Measurements from ENCODE around the gene ONECUT1. TPM values are rescaled to one million over a fixed set of nuclear protein-coding genes. Genes with fewer than 3 reads are reported as not detected.

The ONECUT1 gene
- total and polyA plus RNA-seq, 10 of the 15 experiments (the other 5 are each of a cell fraction or from before 2014, with no cell fraction given), result 0.28 TPM; not detected in 9

DNA sequence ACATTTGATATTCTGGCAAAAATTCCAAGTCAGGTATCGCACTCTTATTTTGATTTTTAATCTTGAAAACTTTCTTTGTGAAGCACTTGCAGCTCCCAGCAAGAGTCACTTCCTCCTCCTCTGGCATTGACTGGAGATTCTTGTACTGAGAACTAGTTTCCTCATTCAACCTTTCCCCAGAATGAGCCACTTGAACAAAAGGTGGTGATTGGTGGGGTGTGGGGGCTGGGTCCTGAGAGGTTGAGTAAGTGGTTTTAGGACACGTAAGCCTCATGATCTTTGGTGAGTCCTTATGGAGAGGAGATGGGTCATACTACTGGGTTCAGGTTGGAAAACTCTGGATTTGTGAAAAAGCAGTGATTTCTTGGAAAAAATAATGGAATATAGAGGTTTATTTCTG, 32.3 kb upstream of the ONECUT1 start:
- SMC1A ChIA-PET (ENCODE audit: uncharacterized antibody, unreplicated experiment), result no interaction called here
- ATAC-seq (no peak), DNase-seq (ENCODE audit: low read depth, low spot score) (no peak), FAIRE-seq (no peak)
- Histone ChIP-seq H3K27me3 (replicated peaks in 1 of 2; ENCODE audit: control insufficient read depth in 2 of 2, insufficient read depth in 2 of 2, low read length in 1 of 2) (no peaks in the 10 kb centered on the region), H2AFZ (ENCODE audit: control insufficient read depth, low read depth, low read length) (no peak overlapping the region), H3K79me2 (ENCODE audit: control insufficient read depth, insufficient read depth, low read length) (no peaks in the 10 kb centered on the region), H3K27ac (ENCODE audit: control insufficient read depth, insufficient read depth) (no peak overlapping the region), H3K4me2 (ENCODE audit: control insufficient read depth, insufficient read depth) (no peak overlapping the region), H3K4me1 (ENCODE audit: control insufficient read depth, insufficient read depth, low read length) (no peaks in the 10 kb centered on the region), H3K9ac (ENCODE audit: control insufficient read depth, insufficient read depth, low read length) (no peak overlapping the region), H3K9me3 (replicated peaks; ENCODE audit: control insufficient read depth, insufficient read depth, low read length) (no peaks in the 10 kb centered on the region), H3K4me3 (no peak overlapping the region), H4K20me1 (ENCODE audit: control insufficient read depth, insufficient read depth) (no peaks in the 10 kb centered on the region), H3K36me3 (ENCODE audit: control insufficient read depth in 2 of 2, insufficient read depth in 2 of 2, low read length in 1 of 2) (no peaks in the 10 kb centered on the region)
- in situ Hi-C loops (cut with MboI) (no loop called here), intact Hi-C loops (cut with micrococcal nuclease; ENCODE audit: unreplicated experiment) (no loop called here)
- BruUV-seq (replicated peaks), result no TSS peak
- WGBS (ENCODE audit: insufficient coverage, insufficient replicate concordance, low lambda C conversion rate, missing lambda C conversion rate), result 34% methylated on average over 2 of the region's 2 CpGs
- no peak for TF ChIP-seq PML (IDR thresholded peaks at IDR 0.05; ENCODE audit: low read length)
- no peak for TF ChIP-seq ATF7 (IDR thresholded peaks at IDR 0.05; ENCODE audit: low read depth)
- TF ChIP-seq, protein P1, sequence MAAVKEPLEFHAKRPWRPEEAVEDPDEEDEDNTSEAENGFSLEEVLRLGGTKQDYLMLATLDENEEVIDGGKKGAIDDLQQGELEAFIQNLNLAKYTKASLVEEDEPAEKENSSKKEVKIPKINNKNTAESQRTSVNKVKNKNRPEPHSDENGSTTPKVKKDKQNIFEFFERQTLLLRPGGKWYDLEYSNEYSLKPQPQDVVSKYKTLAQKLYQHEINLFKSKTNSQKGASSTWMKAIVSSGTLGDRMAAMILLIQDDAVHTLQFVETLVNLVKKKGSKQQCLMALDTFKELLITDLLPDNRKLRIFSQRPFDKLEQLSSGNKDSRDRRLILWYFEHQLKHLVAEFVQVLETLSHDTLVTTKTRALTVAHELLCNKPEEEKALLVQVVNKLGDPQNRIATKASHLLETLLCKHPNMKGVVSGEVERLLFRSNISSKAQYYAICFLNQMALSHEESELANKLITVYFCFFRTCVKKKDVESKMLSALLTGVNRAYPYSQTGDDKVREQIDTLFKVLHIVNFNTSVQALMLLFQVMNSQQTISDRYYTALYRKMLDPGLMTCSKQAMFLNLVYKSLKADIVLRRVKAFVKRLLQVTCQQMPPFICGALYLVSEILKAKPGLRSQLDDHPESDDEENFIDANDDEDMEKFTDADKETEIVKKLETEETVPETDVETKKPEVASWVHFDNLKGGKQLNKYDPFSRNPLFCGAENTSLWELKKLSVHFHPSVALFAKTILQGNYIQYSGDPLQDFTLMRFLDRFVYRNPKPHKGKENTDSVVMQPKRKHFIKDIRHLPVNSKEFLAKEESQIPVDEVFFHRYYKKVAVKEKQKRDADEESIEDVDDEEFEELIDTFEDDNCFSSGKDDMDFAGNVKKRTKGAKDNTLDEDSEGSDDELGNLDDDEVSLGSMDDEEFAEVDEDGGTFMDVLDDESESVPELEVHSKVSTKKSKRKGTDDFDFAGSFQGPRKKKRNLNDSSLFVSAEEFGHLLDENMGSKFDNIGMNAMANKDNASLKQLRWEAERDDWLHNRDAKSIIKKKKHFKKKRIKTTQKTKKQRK (IDR thresholded peaks at IDR 0.05; ENCODE audit: low read depth, low read length), result no peak
- no peak for TF ChIP-seq RFX5 (IDR thresholded peaks at IDR 0.05; ENCODE audit: low read depth, low read length)
- POLR2A ChIA-PET, result no interaction called here
- CTCF ChIA-PET, result no interaction called here
- RAD21 ChIA-PET (ENCODE audit: unreplicated experiment), result no interaction called here

DNA sequence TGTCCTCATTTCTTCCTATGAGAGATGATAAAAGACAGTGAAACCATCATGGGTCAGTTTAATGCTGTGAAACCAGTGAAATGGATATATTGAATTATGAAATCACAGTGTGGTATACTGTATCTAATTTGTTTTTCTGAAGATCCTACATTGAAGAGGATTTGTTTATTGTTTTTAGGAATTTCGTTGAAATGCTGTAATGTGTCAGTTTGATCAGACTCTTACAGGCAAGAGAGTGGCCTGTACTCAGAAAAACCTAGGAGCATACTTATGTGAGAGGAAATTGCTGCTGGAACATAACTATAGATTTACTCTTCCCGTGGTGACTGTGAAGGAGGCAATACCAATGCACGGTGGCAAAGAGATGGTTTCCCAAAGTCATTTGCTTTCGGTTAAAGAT, 29.1 kb upstream of the ONECUT1 start:
- Histone ChIP-seq H3K4me2 (ENCODE audit: control insufficient read depth, insufficient read depth) (no peak overlapping the region), H3K4me1 (ENCODE audit: control insufficient read depth, insufficient read depth, low read length) (no peaks in the 10 kb centered on the region), H3K79me2 (ENCODE audit: control insufficient read depth, insufficient read depth, low read length) (no peaks in the 10 kb centered on the region), H3K9me3 (replicated peaks; ENCODE audit: control insufficient read depth, insufficient read depth, low read length) (no peaks in the 10 kb centered on the region), H3K27me3 (replicated peaks in 1 of 2; ENCODE audit: control insufficient read depth in 2 of 2, insufficient read depth in 2 of 2, low read length in 1 of 2) (no peaks in the 10 kb centered on the region), H4K20me1 (ENCODE audit: control insufficient read depth, insufficient read depth) (no peaks in the 10 kb centered on the region), H3K4me3 (no peak overlapping the region), H3K27ac (ENCODE audit: control insufficient read depth, insufficient read depth) (no peak overlapping the region), H3K36me3 (ENCODE audit: control insufficient read depth in 2 of 2, insufficient read depth in 2 of 2, low read length in 1 of 2) (no peaks in the 10 kb centered on the region), H2AFZ (ENCODE audit: control insufficient read depth, low read depth, low read length) (no peak overlapping the region), H3K9ac (ENCODE audit: control insufficient read depth, insufficient read depth, low read length) (no peak overlapping the region)
- intact Hi-C loops (cut with micrococcal nuclease; ENCODE audit: unreplicated experiment), result no loop called here
- RAD21 ChIA-PET (ENCODE audit: unreplicated experiment), result no interaction called here
- in situ Hi-C loops (cut with MboI), result no loop called here
- SMC1A ChIA-PET (ENCODE audit: uncharacterized antibody, unreplicated experiment), result no interaction called here
- CTCF ChIA-PET, result no interaction called here
- ATAC-seq (no peak), FAIRE-seq (no peak), DNase-seq (ENCODE audit: low read depth, low spot score) (no peak)
- WGBS (ENCODE audit: insufficient coverage, insufficient replicate concordance, low lambda C conversion rate, missing lambda C conversion rate), result 37% methylated on average over 4 of the region's 4 CpGs
- POLR2A ChIA-PET, result no interaction called here
- no TSS peak for BruUV-seq (replicated peaks)
- TF ChIP-seq EZH2 (IDR thresholded peaks at IDR 0.05; ENCODE audit: borderline replicate concordance, control insufficient read depth, low read depth, low read length), result no peak
- TF ChIP-seq NBN (IDR thresholded peaks at IDR 0.05), result no peak
- no peak for TF ChIP-seq YBX1 (IDR thresholded peaks at IDR 0.05)
- no peak for TF ChIP-seq SMAD5 (IDR thresholded peaks at IDR 0.05; ENCODE audit: low read depth)
- no peak for TF ChIP-seq NRF1 (conservative IDR thresholded peaks at IDR 0.05; ENCODE audit: low read depth, low read length)
- no peak for TF ChIP-seq NFYB (IDR thresholded peaks at IDR 0.05; ENCODE audit: insufficient read depth, low read depth, low read length)
- TF ChIP-seq, protein P2, sequence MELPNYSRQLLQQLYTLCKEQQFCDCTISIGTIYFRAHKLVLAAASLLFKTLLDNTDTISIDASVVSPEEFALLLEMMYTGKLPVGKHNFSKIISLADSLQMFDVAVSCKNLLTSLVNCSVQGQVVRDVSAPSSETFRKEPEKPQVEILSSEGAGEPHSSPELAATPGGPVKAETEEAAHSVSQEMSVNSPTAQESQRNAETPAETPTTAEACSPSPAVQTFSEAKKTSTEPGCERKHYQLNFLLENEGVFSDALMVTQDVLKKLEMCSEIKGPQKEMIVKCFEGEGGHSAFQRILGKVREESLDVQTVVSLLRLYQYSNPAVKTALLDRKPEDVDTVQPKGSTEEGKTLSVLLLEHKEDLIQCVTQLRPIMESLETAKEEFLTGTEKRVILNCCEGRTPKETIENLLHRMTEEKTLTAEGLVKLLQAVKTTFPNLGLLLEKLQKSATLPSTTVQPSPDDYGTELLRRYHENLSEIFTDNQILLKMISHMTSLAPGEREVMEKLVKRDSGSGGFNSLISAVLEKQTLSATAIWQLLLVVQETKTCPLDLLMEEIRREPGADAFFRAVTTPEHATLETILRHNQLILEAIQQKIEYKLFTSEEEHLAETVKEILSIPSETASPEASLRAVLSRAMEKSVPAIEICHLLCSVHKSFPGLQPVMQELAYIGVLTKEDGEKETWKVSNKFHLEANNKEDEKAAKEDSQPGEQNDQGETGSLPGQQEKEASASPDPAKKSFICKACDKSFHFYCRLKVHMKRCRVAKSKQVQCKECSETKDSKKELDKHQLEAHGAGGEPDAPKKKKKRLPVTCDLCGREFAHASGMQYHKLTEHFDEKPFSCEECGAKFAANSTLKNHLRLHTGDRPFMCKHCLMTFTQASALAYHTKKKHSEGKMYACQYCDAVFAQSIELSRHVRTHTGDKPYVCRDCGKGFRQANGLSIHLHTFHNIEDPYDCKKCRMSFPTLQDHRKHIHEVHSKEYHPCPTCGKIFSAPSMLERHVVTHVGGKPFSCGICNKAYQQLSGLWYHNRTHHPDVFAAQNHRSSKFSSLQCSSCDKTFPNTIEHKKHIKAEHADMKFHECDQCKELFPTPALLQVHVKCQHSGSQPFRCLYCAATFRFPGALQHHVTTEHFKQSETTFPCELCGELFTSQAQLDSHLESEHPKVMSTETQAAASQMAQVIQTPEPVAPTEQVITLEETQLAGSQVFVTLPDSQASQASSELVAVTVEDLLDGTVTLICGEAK (IDR thresholded peaks at IDR 0.05; ENCODE audit: borderline replicate concordance), result no peak
- TF ChIP-seq POLR2AphosphoS2 (IDR thresholded peaks at IDR 0.05; ENCODE audit: low read depth, low read length), result no peak
